Mucosa of rectum (tissue), 2 donors: Measurements from ENCODE around the gene NLRP9.

Experiments used
- H3K27ac ChIP-seq, 2 donors: one replicate each; pipeline ENCODE4 v1.7.0; 2013; ENCODE audit warnings: inconsistent platforms in 2 of 2, low read depth in 2 of 2, low read length in 2 of 2
- H3K27me3 ChIP-seq, 2 donors: one replicate each; pipeline ENCODE4 v1.7.0; 2013; ENCODE audit warnings: low read length in 2 of 2; ENCODE audit not compliant: control insufficient read depth in 2 of 2, insufficient read depth in 2 of 2
- H3K36me3 ChIP-seq, 2 donors: one replicate each; pipeline ENCODE4 v1.7.0; 2013; ENCODE audit warnings: low read length in 2 of 2; ENCODE audit not compliant: control insufficient read depth in 2 of 2, insufficient read depth in 2 of 2
- H3K4me1 ChIP-seq, 2 donors: one replicate each; pipeline ENCODE4 v1.7.0; 2013; ENCODE audit warnings: low read length in 2 of 2, mild to moderate bottlenecking in 1 of 2; ENCODE audit not compliant: control insufficient read depth in 2 of 2, insufficient read depth in 2 of 2
- H3K4me3 ChIP-seq, 2 donors: one replicate each; pipeline ENCODE4 v1.7.0; 2013; ENCODE audit warnings: low read length in 2 of 2
- H3K9ac ChIP-seq, 2 donors: one replicate each; pipeline ENCODE4 v1.7.0; 2013; ENCODE audit warnings: low read length in 2 of 2, low read depth in 1 of 2, mild to moderate bottlenecking in 1 of 2
- H3K9me3 ChIP-seq, 2 donors: one replicate each; pipeline ENCODE4 v1.7.0; 2013; ENCODE audit warnings: low read length in 2 of 2; ENCODE audit not compliant: control insufficient read depth in 2 of 2
- donor health status: healthy.
- donor health status: Normal muscosa, but diverticular disease.

NLRP9 gene

DNA sequence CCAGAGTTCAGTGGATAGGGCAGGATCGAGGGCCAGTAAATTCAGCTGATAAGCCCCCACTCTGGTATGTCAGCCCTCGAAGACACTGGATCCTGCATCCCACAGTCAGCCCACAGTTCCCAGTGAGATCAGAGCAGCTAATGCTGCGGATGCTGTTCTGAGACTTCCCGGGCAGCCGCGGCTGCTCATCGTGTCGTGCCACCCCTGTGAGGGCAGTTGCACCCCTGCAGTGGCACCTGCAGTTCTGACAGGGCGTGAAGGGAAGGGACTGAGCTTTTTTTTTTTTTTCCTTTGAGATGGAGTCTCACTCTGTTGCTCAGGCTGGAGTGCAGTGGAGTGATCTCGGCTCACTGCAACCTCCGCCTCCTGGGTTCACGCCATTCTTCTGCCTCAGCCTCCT lies 70.7 kb downstream of the NLRP9 start:
- no peak overlapping the region for H3K27ac ChIP-seq
- H3K4me1 ChIP-seq, result peaks cover 0 to 3% of the 10 kb centered on the region in 2 donors
- no peaks in the 10 kb centered on the region for H3K27me3 ChIP-seq
- no peak overlapping the region for H3K4me3 ChIP-seq
- peaks cover 68 to 83% of the 10 kb centered on the region in 2 donors for H3K36me3 ChIP-seq
- no peak overlapping the region for H3K9ac ChIP-seq
- no peaks in the 10 kb centered on the region for H3K9me3 ChIP-seq

DNA sequence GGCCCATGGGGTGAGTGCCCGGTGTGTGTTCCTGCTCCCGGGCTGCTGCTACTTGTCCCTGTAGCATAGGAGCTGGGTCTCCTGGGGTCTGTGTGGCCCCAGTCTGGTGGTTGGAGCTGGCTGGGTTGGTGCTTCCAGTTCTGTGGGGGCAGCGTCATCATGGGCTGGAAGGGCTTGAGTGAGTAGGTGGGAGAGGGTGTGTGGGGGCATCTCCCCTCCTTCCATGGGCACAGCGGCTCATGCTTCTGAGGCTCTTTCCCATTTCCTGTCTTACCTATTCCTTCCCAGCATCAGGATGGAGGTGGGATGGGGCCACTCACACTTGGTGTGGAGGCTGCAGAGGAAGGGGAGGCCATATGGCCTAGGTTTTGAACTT lies 71.2 kb downstream of the NLRP9 start:
- peaks cover 71 to 82% of the 10 kb centered on the region in 2 donors for H3K36me3 ChIP-seq
- H3K4me3 ChIP-seq, result no peak overlapping the region
- no peaks in the 10 kb centered on the region for H3K9me3 ChIP-seq
- no peak overlapping the region for H3K9ac ChIP-seq
- peaks cover 0 to 3% of the 10 kb centered on the region in 2 donors for H3K4me1 ChIP-seq
- H3K27ac ChIP-seq, result no peak overlapping the region
- H3K27me3 ChIP-seq, result no peaks in the 10 kb centered on the region

DNA sequence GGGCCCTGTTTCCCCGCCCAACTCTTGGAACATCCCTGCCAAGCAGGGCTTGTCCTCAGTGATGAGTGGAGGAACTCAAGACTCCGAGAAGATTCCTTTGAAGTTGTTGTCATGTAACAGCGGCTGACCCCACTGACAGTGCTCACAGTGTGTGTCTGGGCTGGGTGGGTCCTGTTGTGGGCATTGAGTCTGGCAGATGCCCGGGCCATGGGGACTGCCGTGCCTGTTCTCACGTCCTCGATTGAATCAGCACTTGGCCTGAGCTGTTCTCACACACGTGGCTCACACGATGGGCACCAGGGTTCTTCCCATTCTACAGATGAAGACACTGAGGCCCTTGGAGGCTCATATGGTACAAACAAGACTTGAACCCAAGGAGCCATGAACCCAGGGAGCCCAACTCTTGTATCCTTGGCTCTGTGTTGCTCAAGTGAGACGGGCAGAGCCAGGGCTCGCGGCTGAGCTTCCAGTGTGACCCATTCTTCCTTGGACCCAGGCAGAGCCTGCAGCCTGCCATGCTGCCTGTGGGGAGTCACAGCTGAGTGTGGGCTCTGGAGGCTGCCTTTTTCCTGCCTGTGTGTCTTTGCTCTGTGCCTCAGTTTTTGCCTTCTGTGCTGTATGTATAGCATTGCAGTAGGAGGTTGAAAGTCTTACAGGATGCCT lies 71.7 kb downstream of the NLRP9 start:
- Histone ChIP-seq H3K4me1 (peaks cover 0 to 3% of the 10 kb centered on the region in 2 donors), H3K9ac (no peak overlapping the region), H3K27ac (no peak overlapping the region), H3K36me3 (peaks cover 76 to 87% of the 10 kb centered on the region in 2 donors), H3K9me3 (no peaks in the 10 kb centered on the region), H3K27me3 (no peaks in the 10 kb centered on the region), H3K4me3 (no peak overlapping the region)

- Histone ChIP-seq H3K27ac (no peak overlapping the region), H3K4me1 (peaks cover 0 to 3% of the 10 kb centered on the region in 2 donors), H3K27me3 (no peaks in the 10 kb centered on the region), H3K36me3 (peaks cover 81 to 84% of the 10 kb centered on the region in 2 donors), H3K9ac (no peak overlapping the region), H3K4me3 (no peak overlapping the region), H3K9me3 (no peaks in the 10 kb centered on the region)
Measured at GRCh38 chr19:55663846-55664536, 74.2 kb downstream of the NLRP9 start.

GRCh38 chr19:55661826-55662225 lies 76.4 kb downstream of the NLRP9 start:
- Histone ChIP-seq H3K36me3 (peaks cover 66 to 69% of the 10 kb centered on the region in 2 donors), H3K4me3 (no peak overlapping the region), H3K9ac (no peak overlapping the region), H3K9me3 (no peaks in the 10 kb centered on the region), H3K4me1 (peaks cover 15 to 16% of the 10 kb centered on the region in 2 donors), H3K27ac (no peak overlapping the region), H3K27me3 (no peaks in the 10 kb centered on the region)

DNA sequence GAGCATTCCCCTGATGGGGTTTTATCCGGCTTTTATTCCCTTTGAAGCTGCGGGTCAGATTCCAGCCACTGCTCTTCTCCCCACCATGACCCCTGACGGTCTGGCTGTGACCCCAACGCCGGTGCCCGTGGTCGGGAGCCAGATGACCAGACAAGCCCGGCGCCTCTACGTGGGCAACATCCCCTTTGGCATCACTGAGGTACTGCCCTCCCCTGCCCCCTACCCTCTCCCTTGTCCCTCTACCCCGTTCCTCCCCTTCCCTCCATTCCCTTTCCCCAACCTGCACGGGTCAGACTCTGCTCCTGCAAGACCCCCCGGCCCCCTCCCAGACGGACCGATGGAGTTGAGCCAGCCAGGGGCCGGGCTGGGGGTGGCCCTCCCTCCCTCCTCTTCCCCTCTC lies 77.2 kb downstream of the NLRP9 start:
- Histone ChIP-seq H3K27me3 (no peaks in the 10 kb centered on the region), H3K36me3 (peaks cover 58 to 60% of the 10 kb centered on the region in 2 donors), H3K9ac (no peak overlapping the region), H3K4me3 (no peak overlapping the region), H3K4me1 (peaks cover 24 to 25% of the 10 kb centered on the region in 2 donors), H3K27ac (no peak overlapping the region), H3K9me3 (no peaks in the 10 kb centered on the region)

DNA sequence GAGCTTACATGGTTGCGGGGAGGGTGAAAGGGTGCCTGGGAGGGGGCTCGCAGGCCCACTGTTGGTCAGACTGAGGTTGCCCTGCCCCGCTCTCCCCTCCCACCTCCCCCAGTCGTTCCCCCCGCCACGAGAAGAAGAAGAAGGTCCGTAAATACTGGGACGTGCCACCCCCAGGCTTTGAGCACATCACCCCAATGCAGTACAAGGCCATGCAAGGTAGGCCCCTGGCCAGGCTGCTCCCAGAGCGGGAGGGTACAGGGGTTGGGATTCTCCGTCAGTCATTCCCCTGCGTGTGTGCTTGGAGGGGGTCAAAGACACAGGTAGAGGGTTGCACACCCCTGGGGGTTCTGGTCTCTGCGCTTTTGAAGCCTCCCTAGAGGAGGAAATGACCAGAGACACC lies 77.8 kb downstream of the NLRP9 start:
- no peak overlapping the region for H3K27ac ChIP-seq
- no peak overlapping the region for H3K9ac ChIP-seq
- H3K4me1 ChIP-seq, result peaks cover 26 to 30% of the 10 kb centered on the region in 2 donors
- no peaks in the 10 kb centered on the region for H3K27me3 ChIP-seq
- H3K4me3 ChIP-seq, result no peak overlapping the region
- no peaks in the 10 kb centered on the region for H3K9me3 ChIP-seq
- peaks cover 55% of the 10 kb centered on the region in 2 donors for H3K36me3 ChIP-seq

DNA sequence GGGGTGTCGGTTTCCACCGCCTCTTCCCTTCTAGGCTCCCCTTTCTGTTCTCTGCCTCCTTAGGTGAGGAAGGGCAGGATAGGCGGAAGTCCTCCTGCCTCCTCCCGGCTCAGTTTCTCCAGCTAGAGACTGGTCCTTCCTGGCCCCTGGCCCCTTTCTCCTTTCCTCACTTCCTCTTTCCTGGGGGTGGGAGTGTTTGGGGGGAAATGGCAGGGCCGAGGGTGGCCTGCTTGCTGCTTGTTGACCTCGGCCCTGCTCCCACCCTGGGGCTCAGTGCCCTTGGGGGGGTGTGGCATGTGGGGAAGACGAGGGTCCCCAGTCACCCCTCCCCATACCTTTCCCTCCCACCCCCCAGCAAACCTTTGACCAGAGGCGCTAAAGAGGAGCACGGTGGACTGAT lies 78.4 kb downstream of the NLRP9 start:
- Histone ChIP-seq H3K36me3 (peaks cover 51 to 55% of the 10 kb centered on the region in 2 donors), H3K4me3 (no peak overlapping the region), H3K9ac (no peak overlapping the region), H3K9me3 (no peaks in the 10 kb centered on the region), H3K27ac (no peak overlapping the region), H3K4me1 (peaks cover 26 to 30% of the 10 kb centered on the region in 2 donors), H3K27me3 (no peaks in the 10 kb centered on the region)

DNA sequence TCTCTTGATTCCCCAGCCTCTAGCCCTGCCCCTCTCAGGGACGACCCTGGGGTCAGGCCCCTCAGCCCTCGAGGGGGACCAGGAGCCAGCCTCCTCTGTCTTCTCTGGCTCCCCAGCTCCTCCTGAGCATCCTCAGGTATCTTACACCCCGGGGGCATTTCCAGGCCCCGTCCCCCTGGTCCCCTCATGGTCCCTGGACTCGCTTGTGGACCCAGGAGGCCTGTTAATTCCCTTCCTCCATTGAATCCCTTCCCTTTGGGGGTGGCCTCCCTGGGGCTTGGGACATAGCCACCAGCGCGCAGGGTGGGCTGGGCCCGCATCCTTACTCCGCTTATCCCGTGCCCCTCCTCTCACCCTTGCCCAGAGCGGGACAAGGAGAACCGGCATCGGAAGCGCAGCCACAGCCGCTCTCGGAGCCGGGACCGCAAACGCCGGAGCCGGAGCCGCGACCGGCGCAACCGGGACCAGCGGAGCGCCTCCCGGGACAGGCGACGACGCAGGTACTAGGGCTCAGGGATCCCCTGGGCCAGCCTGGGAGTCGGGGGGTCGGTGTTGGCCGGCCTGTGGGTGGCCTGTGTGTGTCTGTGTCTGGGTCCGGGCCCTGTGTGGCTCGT lies 79.2 kb downstream of the NLRP9 start:
- no peaks in the 10 kb centered on the region for H3K27me3 ChIP-seq
- H3K9me3 ChIP-seq, result no peaks in the 10 kb centered on the region
- H3K4me3 ChIP-seq, result no peak overlapping the region
- H3K4me1 ChIP-seq, result peaks cover 26 to 30% of the 10 kb centered on the region in 2 donors
- no peak overlapping the region for H3K9ac ChIP-seq
- H3K36me3 ChIP-seq, result peaks cover 43 to 48% of the 10 kb centered on the region in 2 donors
- H3K27ac ChIP-seq, result no peak overlapping the region
